Sciatic nerve (tissue), 2 donors: ENCODE data around the gene SHB. TPM values are rescaled to one million over a fixed set of nuclear protein-coding genes. Genes with fewer than 3 reads are reported as not detected.

Source experiments
- ATAC-seq: fragments of 200-7000 bp; cut with Tn5 transposase; one replicate; pipeline ENCODE4 v1.9.1; 2020; ENCODE audit warnings: mild to moderate bottlenecking, moderate library complexity
- DNase-seq: peaks from one replicate; pipeline ENCODE4 v3.0.0-alpha.2; 2020; ENCODE audit warnings: low spot score
- intact Hi-C: fragments of 100-400 bp; cut with DNase I; formaldehyde crosslinking; loops from one replicate; pipeline ENCODE4 v1.14.2; 2022
- total RNA-seq: library from RNA; stranded (reverse); fragmentation: NEBNext Ultra II Directional; extraction: Animal tissue kit (Norgen Biotek cat#: 25700); gene quantifications from one replicate; pipeline ENCODE4 v1.2.1, GENCODE V29; 2021
- donor health status: DM: no; HTN: no; CAD: no.
- donor health status: DM: no; HTN: no; CAD: no.

Gene SHB
- total RNA-seq, 1 donor from 2014 or later, result 15.9 TPM

- no peak for DNase-seq
- intact Hi-C loops, result no loop called here
- ATAC-seq, result no peak
Measured at GRCh38 chr9:38090170-38090569, 21.1 kb upstream of the SHB start.

GRCh38 chr9:38089387-38090165 is 20.5 kb upstream of the SHB start:
- intact Hi-C loops, result no loop called here
- no peak for DNase-seq
- ATAC-seq, result no peak

- ATAC-seq (peak; percentile 86), DNase-seq (peak; percentile 87)
- intact Hi-C loops, result no loop called here
Measured at GRCh38 chr9:38088006-38088925, 19.2 kb upstream of the SHB start.

- ATAC-seq (no peak), DNase-seq (no peak)
- intact Hi-C loops, result no loop called here
Measured at GRCh38 chr9:38086496-38086895, 17.5 kb upstream of the SHB start.

- DNase-seq (no peak), ATAC-seq (no peak)
- intact Hi-C loops, result no loop called here
Measured at GRCh38 chr9:38085308-38085707, 16.3 kb upstream of the SHB start.

- intact Hi-C loops, result no loop called here
- DNase-seq (peak; percentile 59), ATAC-seq (peak; percentile 55)
Measured at GRCh38 chr9:38084556-38084880, 15.5 kb upstream of the SHB start.

- ATAC-seq, result no peak
- DNase-seq, result peak; percentile 14
- intact Hi-C loops, result no loop called here
Measured at GRCh38 chr9:38083858-38084555, 15.0 kb upstream of the SHB start.

- no peak for ATAC-seq
- intact Hi-C loops, result no loop called here
- DNase-seq, result peak; percentile 17
Measured at GRCh38 chr9:38082446-38083287, 13.6 kb upstream of the SHB start.

GRCh38 chr9:38081356-38082108 is 12.5 kb upstream of the SHB start:
- DNase-seq, result no peak
- intact Hi-C loops, result no loop called here

GRCh38 chr9:38079461-38080031 is 10.5 kb upstream of the SHB start:
- intact Hi-C loops, result no loop called here
- DNase-seq (peak; percentile 64), ATAC-seq (no peak)

More at GRCh38 chr9:38081356-38082108, 12.5 kb upstream of the SHB start:
- ATAC-seq, result no peak

GRCh38 chr9:38075272-38075671 is 6.2 kb upstream of the SHB start:
- no peak for DNase-seq
- intact Hi-C loops, result no loop called here

GRCh38 chr9:38074441-38074961 is 5.5 kb upstream of the SHB start:
- peak; percentile 53 for ATAC-seq
- intact Hi-C loops, result no loop called here
- DNase-seq, result no peak

More at GRCh38 chr9:38075272-38075671, 6.2 kb upstream of the SHB start:
- ATAC-seq, result no peak

- no peak for ATAC-seq
- no peak for DNase-seq
- intact Hi-C loops, result no loop called here
Measured at GRCh38 chr9:38073882-38074281, 4.9 kb upstream of the SHB start.

GRCh38 chr9:38071470-38072134 is 2.6 kb upstream of the SHB start:
- intact Hi-C loops, result no loop called here
- ATAC-seq (no peak), DNase-seq (no peak)

GRCh38 chr9:38067859-38068681 is 957 bp downstream of the SHB start:
- DNase-seq, result peak; percentile 64
- ATAC-seq, result no peak

More at GRCh38 chr9:38067859-38068681, 957 bp downstream of the SHB start:
- intact Hi-C loops, result loop anchor here (10.0 kb wide), 1 partner anchor 153 kb away; no protein-coding TSS in a partner anchor
